A549 (cell line): ENCODE data around the gene FHIP1B. TPM values are rescaled to one million over a fixed set of nuclear protein-coding genes. Genes with fewer than 3 reads are reported as not detected.
A peak's percentile ranks its signal among the peaks of the same experiment; 100 is the strongest.

Experiments used
- ATAC-seq, 2 experiments: fragments of 200-7000 bp in 1 of 2; fragments of >200 bp in 1 of 2; cut with Nextera tagmentation in 1 of 2; cut with Tn5 transposase in 1 of 2; 3 replicates each; pipeline versions ENCODE4 v1.8.0 to v1.9.1; 2018 to 2020; ENCODE audit warnings: mild to moderate bottlenecking in 1 of 2, moderate library complexity in 1 of 2
- CTCF ChIA-PET: fragments of 300-600 bp; sonication (Branson Sonifier 250); formaldehyde crosslinking; extraction: SDS; loops from one replicate; lab custom pipeline; 2021; ENCODE audit warnings: antibody characterized with exemption, inconsistent platforms; lab: Yijun Ruan, JAX
- POLR2A ChIA-PET: fragments of 350-600 bp; formaldehyde crosslinking; extraction: SDS; loops from one replicate; lab custom pipeline; 2021; ENCODE audit warnings: antibody characterized with exemption, inconsistent platforms; lab: Yijun Ruan, JAX
- DNase-seq, 2 experiments: peaks; one replicate each; pipeline versions ENCODE4 v3.0.0 to v3.0.0-alpha.2; 2011 to 2016; ENCODE audit warnings: low read depth in 1 of 2, low spot score in 1 of 2
- FAIRE-seq: peaks from 2 replicates; lab custom pipeline; 2011; peaks lifted over from hg19 to GRCh38; lab: Jason Lieb, UNC
- H3K27ac ChIP-seq, 2 experiments: fragments of >200 bp; sonication (Bioruptor Twin); formaldehyde crosslinking; 3 replicates each; pipeline ENCODE4 v1.5.1; 2016 to 2017
- H3K4me1 ChIP-seq: fragments of >200 bp; sonication (Bioruptor Twin); formaldehyde crosslinking; 3 replicates; pipeline ENCODE4 v1.6.1; 2016
- H3K4me2 ChIP-seq: fragments of >200 bp; sonication (Bioruptor Twin); formaldehyde crosslinking; 3 replicates; pipeline ENCODE4 v1.6.1; 2016
- H3K4me3 ChIP-seq: fragments of >200 bp; sonication (Bioruptor Twin); formaldehyde crosslinking; 3 replicates; pipeline ENCODE4 v1.5.1; 2016
- H3K9me3 ChIP-seq: fragments of >200 bp; sonication (Bioruptor Twin); formaldehyde crosslinking; 3 replicates; pipeline ENCODE4 v1.6.1; 2016
- CEBPB ChIP-seq, 2 experiments: fragments of >200 bp in 1 of 2; sonication (Bioruptor Twin) in 1 of 2; formaldehyde crosslinking in 1 of 2; IDR thresholded peaks; 2 replicates each; pipeline ENCODE4 v1.6.1; 2012 to 2016
- CHD2 ChIP-seq: fragments of 150-350 bp; IDR thresholded peaks from 2 replicates; pipeline ENCODE4 v1.6.1; 2014; ENCODE audit warnings: low read length; ENCODE audit not compliant: partially characterized antibody
- E2F6 ChIP-seq: IDR thresholded peaks from 2 replicates; pipeline ENCODE4 v1.6.1; 2012; ENCODE audit warnings: low read depth, borderline replicate concordance
- ESRRA ChIP-seq: fragments of 150-350 bp; IDR thresholded peaks from 2 replicates; pipeline ENCODE4 v1.6.1; 2014; ENCODE audit warnings: mild to moderate bottlenecking, low read length, borderline replicate concordance
- FOSB ChIP-seq: fragments of 250-450 bp; sonication (Bioruptor Pico); IDR thresholded peaks from 2 replicates; pipeline ENCODE4 v1.5.0; 2020; ENCODE audit warnings: mild to moderate bottlenecking, moderate library complexity
- FOSL2 ChIP-seq, 2 experiments: fragments of 450-650 bp in 1 of 2; fragments of >200 bp in 1 of 2; sonication (Bioruptor Twin) in 1 of 2; formaldehyde crosslinking; IDR thresholded peaks; 2 replicates each; pipeline versions ENCODE4 v1.5.0 to v1.6.1; 2016 to 2020; ENCODE audit warnings: mild to moderate bottlenecking in 1 of 2, moderate library complexity in 1 of 2
- HEYL ChIP-seq: fragments of 250-450 bp; sonication (Bioruptor Pico); IDR thresholded peaks from 2 replicates; pipeline ENCODE4 v1.8.0; 2021; ENCODE audit warnings: mild to moderate bottlenecking, moderate library complexity
- KDM1A ChIP-seq: fragments of 200-600 bp; sonication (generic); IDR thresholded peaks from 2 replicates; pipeline ENCODE4 v1.6.1; 2016; ENCODE audit warnings: low read depth, mild to moderate bottlenecking
- NFE2L2 ChIP-seq: fragments of 150-350 bp; conservative IDR thresholded peaks from 2 replicates; pipeline ENCODE4 v1.6.1; 2014; ENCODE audit warnings: low read length
- POLR2A ChIP-seq: IDR thresholded peaks from 2 replicates; pipeline ENCODE4 v1.6.1; 2012; ENCODE audit warnings: mild to moderate bottlenecking, low read length
- REST ChIP-seq: fragments of 200-600 bp; sonication (generic); IDR thresholded peaks from 2 replicates; pipeline ENCODE4 v1.6.1; 2016; ENCODE audit warnings: antibody characterized with exemption, mild to moderate bottlenecking, moderate library complexity
- SMC3 ChIP-seq: fragments of >200 bp; sonication (Bioruptor Twin); formaldehyde crosslinking; IDR thresholded peaks from 3 replicates; pipeline ENCODE4 v1.6.1; 2018; ENCODE audit warnings: inconsistent platforms
- SREBF2 ChIP-seq: fragments of 450-650 bp; IDR thresholded peaks from 2 replicates; pipeline ENCODE4 v1.6.1; 2014; ENCODE audit warnings: mild to moderate bottlenecking, moderate library complexity
- TP53 ChIP-seq: fragments of 250-450 bp; sonication (Bioruptor Pico); IDR thresholded peaks from 2 replicates; pipeline ENCODE4 v1.5.0; 2021; ENCODE audit warnings: mild to moderate bottlenecking, moderate library complexity
- ZNF302 ChIP-seq: fragments of 250-450 bp; sonication (Bioruptor Pico); IDR thresholded peaks from 2 replicates; pipeline ENCODE4 v1.9.0; 2021; ENCODE audit warnings: inconsistent platforms, mild to moderate bottlenecking, moderate library complexity
- ZSCAN20 ChIP-seq: fragments of 250-450 bp; sonication (Bioruptor Pico); IDR thresholded peaks from 2 replicates; pipeline ENCODE4 v1.8.0; 2022; ENCODE audit warnings: mild to moderate bottlenecking, moderate library complexity
- WGBS: methylation state at CpG from one replicate; pipeline ENCODE4 v1.1.6; 2017; ENCODE audit errors: missing lambda C conversion rate; 5-methylcytosine and 5-hydroxymethylcytosine counted together
- polyA plus RNA-seq, 4 experiments: library from polyadenylated mRNA; depleted of rRNA in 3 of 4; stranded (reverse); fragments of >200 nt; fragmentation: RNase III in 1 of 4; extraction: RNeasy Plus Mini Kit Qiagen cat#74134 plus additional on column Dnase treatment in 1 of 4; gene quantifications; 2 replicates in 3 of 4; 3 replicates in 1 of 4; pipeline ENCODE4 v1.2.3, GENCODE V29; 2011 to 2017
- TF ChIP-seq, protein P1 (sequence below): fragments of 450-650 bp; IDR thresholded peaks from 2 replicates; pipeline ENCODE4 v1.6.1; 2014; ENCODE audit warnings: antibody characterized with exemption
- TF ChIP-seq, protein P2 (sequence below): IDR thresholded peaks from 2 replicates; pipeline ENCODE4 v1.6.1; 2012

FHIP1B gene
- polyA plus RNA-seq, 2 of the 4 experiments (the other 2 are of a cell fraction), result 14.3 to 19.4 TPM

- ChIA-PET CTCF (interaction anchor here (0.7 to 6.4 kb wide), 4 partner anchors 9 to 139 kb away, joined by 4 to 33 read pairs (median 7); no protein-coding TSS in a partner anchor), POLR2A (interaction anchor here (1.0 kb wide), 1 partner anchor 82 kb away, joined by 3 read pairs; the partner anchor contains the start of gene CAVIN3)
- no peak for FAIRE-seq
- H3K4me1 ChIP-seq, result peaks cover 9% of the 10 kb centered on the region; the same call in 2 of the 3 replicates
- no peak overlapping the region for H3K4me2 ChIP-seq
- H3K9me3 ChIP-seq, result no peaks in the 10 kb centered on the region
- TF ChIP-seq SREBF2 (no peak), SMC3 (no peak)
- TF ChIP-seq, protein P1, sequence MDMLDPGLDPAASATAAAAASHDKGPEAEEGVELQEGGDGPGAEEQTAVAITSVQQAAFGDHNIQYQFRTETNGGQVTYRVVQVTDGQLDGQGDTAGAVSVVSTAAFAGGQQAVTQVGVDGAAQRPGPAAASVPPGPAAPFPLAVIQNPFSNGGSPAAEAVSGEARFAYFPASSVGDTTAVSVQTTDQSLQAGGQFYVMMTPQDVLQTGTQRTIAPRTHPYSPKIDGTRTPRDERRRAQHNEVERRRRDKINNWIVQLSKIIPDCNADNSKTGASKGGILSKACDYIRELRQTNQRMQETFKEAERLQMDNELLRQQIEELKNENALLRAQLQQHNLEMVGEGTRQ, result no peak
- DNase-seq, result no peak
- 37% methylated on average over 5 of the region's 5 CpGs for WGBS
- no peak overlapping the region for H3K27ac ChIP-seq
- no peak overlapping the region for H3K4me3 ChIP-seq
- no peak for ATAC-seq
Observed at GRCh38 chr11:6237761-6238302, 3.4 kb upstream of the FHIP1B start.

GRCh38 chr11:6237266-6237665 is 2.8 kb upstream of the FHIP1B start:
- ChIA-PET POLR2A (no interaction called here), CTCF (interaction anchor here (0.7 to 6.4 kb wide), 5 partner anchors 10 to 139 kb away, joined by 3 to 33 read pairs (median 5); no protein-coding TSS in a partner anchor)
- Histone ChIP-seq H3K4me3 (no peak overlapping the region), H3K27ac (no peak overlapping the region), H3K4me2 (no peak overlapping the region), H3K9me3 (no peaks in the 10 kb centered on the region), H3K4me1 (peaks cover 11% of the 10 kb centered on the region; the same call in 2 of the 3 replicates)
- WGBS, result 75% methylated on average over 4 of the region's 4 CpGs
- DNase-seq, result no peak
- no peak for FAIRE-seq
- ATAC-seq, result no peak
- TF ChIP-seq, protein P2, sequence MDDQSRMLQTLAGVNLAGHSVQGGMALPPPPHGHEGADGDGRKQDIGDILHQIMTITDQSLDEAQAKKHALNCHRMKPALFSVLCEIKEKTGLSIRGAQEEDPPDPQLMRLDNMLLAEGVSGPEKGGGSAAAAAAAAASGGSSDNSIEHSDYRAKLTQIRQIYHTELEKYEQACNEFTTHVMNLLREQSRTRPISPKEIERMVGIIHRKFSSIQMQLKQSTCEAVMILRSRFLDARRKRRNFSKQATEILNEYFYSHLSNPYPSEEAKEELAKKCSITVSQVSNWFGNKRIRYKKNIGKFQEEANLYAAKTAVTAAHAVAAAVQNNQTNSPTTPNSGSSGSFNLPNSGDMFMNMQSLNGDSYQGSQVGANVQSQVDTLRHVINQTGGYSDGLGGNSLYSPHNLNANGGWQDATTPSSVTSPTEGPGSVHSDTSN, result no peak
- TF ChIP-seq ESRRA, result no peak
- TF ChIP-seq SMC3, result no peak
- TF ChIP-seq, all 56 proteins: peak for 0

DNA sequence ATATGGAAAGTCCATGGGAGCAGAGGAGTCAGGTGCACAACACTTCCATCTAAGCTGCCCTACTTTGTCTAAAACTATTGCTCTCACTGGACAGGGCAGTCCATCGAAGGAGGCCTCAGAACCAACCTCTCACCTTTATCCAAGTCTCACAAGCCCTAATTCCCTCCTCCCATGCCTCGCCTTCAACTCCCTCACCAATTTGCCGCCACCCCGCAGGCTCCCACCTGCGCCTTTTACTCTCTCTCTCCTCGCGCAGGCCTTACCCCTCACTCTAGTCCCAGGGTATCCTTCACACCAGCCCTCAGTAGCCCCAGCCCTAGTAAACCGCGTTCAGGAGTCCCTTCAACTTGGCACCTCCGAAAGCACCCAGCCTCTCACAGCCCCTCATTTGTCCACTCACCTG is 451 bp downstream of the FHIP1B start:
- TF ChIP-seq, protein P1, result no peak
- TF ChIP-seq ZSCAN20 (no peak), TP53 (CRISPR knock-in tag) (0 out of 2 replicates have a peak, but pooled peaks have one; percentile 54)
- ATAC-seq (peak; percentile 7 to 28), FAIRE-seq (no peak), DNase-seq (no peak)
- Histone ChIP-seq H3K4me1 (peaks cover 11% of the 10 kb centered on the region; the same call in 2 of the 3 replicates), H3K4me2 (peak overlapping the region; percentile 95), H3K27ac (peak overlapping the region; percentile 89), H3K4me3 (peak overlapping the region; percentile 90), H3K9me3 (no peaks in the 10 kb centered on the region)
- WGBS, result 7% methylated on average over 10 of the region's 10 CpGs
- POLR2A ChIA-PET, result interaction anchor here (0.9 to 2.8 kb wide), 4 partner anchors 9 to 86 kb away, joined by 3 to 12 read pairs (median 8); partner anchors contain the start of gene CAVIN3
- CTCF ChIA-PET, result interaction anchor here (0.6 to 6.4 kb wide), 4 partner anchors 9 to 145 kb away, joined by 3 to 33 read pairs (median 4); no protein-coding TSS in a partner anchor

- POLR2A ChIA-PET, result no interaction called here
- TF ChIP-seq POLR2A, result no peak
- TF ChIP-seq CHD2, result no peak
- TF ChIP-seq E2F6, result no peak
- no peak for TF ChIP-seq CEBPB (IDR thresholded peaks at IDR 0.05)
- TF ChIP-seq FOSB (CRISPR knock-in tag), result no peak
- no peak for TF ChIP-seq HEYL (CRISPR knock-in tag)
- TF ChIP-seq ZNF302 (CRISPR knock-in tag), result no peak
- TF ChIP-seq NFE2L2, result no peak
- no peak for TF ChIP-seq REST
- TF ChIP-seq KDM1A, result no peak
- no peak for TF ChIP-seq FOSL2 (IDR thresholded peaks at IDR 0.05)
- TF ChIP-seq FOSL2 (CRISPR knock-in tag; IDR thresholded peaks at IDR 0.05), result no peak
- CTCF ChIA-PET, result interaction anchor here (1.3 kb wide), 1 partner anchor 18 kb away, joined by 3 read pairs; no protein-coding TSS in a partner anchor
- Histone ChIP-seq H3K9me3 (no peaks in the 10 kb centered on the region), H3K4me1 (peaks cover 11% of the 10 kb centered on the region; the same call in 2 of the 3 replicates), H3K4me3 (no peak overlapping the region), H3K27ac (no peak overlapping the region), H3K4me2 (peak overlapping the region; percentile 95)
- ATAC-seq, result no peak
- DNase-seq, result no peak
- no peak for FAIRE-seq
Observed at GRCh38 chr11:6232899-6233298, 1.5 kb downstream of the FHIP1B start.
